Left hindlimb (tissue), 1 donor: ENCODE results near the gene PCDHGB6.
"Not testable (repeated sequence)": the region's sequence is repeated elsewhere in the genome, so short reads cannot be mapped to it uniquely, and the experiment has no call there.

Source experiments
- DNase-seq: peaks from one replicate; pipeline ENCODE4 v3.0.0-alpha.2; 2018

PCDHGB6 gene

GRCh38 chr5:141389153-141390042 is 18.4 kb upstream of the PCDHGB6 start:
- no peak for DNase-seq

DNA sequence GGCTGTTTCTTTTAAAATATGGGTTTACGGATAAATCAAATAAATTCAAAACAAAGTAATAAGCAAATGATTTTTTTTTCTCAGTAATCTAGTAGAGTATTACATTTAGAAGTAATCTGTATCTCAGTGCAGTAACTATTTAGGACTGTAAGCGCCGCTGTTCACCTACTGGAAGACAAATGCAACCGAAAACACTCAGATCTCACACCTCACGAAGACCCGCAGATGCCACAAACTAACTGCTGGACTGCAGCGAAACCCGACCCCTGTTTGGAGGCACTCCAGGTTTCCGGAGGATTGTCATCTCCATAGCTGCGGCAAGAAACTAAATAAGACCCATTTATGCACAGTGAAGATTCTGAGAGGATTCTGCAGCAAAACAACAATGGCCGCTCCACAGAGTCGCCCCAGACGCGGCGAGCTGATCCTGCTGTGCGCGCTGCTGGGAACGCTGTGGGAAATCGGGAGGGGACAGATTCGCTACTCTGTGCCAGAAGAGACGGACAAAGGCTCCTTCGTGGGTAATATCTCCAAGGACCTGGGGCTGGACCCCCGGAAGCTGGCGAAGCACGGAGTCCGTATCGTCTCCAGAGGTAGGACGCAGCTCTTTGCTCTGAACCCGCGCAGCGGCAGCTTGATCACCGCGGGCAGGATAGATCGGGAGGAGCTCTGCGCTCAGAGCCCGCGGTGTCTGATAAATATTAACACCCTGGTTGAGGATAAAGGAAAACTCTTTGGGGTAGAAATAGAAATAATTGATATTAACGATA is 15.2 kb upstream of the PCDHGB6 start, which contains the start of gene PCDHGA8:
Gene PCDHGA8 (plus strand): TSS at position 205 of the 770 bp plus-strand sequence. CDS start 181 bp downstream, at position 386.
- no peak for DNase-seq

DNA sequence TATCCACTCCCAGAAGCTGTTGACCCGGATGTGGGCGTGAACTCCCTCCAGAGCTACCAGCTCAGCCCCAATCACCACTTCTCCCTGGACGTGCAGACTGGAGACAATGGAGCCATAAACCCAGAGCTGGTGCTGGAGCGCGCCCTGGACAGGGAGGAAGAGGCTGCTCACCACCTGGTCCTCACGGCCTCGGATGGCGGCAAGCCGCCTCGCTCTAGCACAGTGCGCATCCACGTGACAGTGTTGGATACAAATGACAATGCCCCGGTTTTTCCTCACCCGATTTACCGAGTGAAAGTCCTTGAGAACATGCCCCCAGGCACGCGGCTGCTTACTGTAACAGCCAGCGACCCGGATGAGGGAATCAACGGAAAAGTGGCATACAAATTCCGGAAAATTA is 14.6 kb upstream of the PCDHGB6 start:
- no peak for DNase-seq

DNA sequence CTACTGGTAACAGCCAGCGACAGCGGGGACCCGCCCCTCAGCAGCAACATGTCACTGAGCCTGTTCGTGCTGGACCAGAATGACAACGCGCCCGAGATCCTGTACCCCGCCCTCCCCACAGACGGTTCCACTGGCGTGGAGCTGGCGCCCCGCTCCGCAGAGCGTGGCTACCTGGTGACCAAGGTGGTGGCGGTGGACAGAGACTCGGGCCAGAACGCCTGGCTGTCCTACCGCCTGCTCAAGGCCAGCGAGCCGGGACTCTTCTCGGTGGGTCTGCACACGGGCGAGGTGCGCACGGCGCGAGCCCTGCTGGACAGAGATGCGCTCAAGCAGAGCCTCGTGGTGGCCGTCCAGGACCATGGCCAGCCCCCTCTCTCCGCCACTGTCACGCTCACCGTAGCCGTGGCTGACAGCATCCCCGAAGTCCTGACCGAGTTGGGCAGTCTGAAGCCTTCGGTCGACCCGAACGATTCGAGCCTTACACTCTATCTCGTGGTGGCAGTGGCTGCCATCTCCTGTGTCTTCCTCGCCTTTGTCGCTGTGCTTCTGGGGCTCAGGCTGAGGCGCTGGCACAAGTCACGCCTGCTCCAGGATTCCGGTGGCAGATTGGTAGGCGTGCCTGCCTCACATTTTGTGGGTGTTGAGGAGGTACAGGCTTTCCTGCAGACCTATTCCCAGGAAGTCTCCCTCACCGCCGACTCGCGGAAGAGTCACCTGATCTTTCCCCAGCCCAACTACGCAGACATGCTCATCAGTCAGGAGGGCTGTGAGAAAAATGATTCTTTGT is 13.2 kb upstream of the PCDHGB6 start:
- DNase-seq, result not testable (repeated sequence)

GRCh38 chr5:141397756-141398551 is 9.9 kb upstream of the PCDHGB6 start, which contains the start of gene PCDHGB5:
TSS of gene PCDHGB5 (plus strand) at chr5:141397947. CDS start at chr5:141398128, 181 bp downstream.
- not testable (repeated sequence) for DNase-seq

- no peak for DNase-seq
These were observed 9.2 kb upstream of the PCDHGB6 start for GRCh38 chr5:141398608-141399007.

- DNase-seq, result no peak
These were observed 8.1 kb upstream of the PCDHGB6 start for GRCh38 chr5:141399555-141400258.

DNA sequence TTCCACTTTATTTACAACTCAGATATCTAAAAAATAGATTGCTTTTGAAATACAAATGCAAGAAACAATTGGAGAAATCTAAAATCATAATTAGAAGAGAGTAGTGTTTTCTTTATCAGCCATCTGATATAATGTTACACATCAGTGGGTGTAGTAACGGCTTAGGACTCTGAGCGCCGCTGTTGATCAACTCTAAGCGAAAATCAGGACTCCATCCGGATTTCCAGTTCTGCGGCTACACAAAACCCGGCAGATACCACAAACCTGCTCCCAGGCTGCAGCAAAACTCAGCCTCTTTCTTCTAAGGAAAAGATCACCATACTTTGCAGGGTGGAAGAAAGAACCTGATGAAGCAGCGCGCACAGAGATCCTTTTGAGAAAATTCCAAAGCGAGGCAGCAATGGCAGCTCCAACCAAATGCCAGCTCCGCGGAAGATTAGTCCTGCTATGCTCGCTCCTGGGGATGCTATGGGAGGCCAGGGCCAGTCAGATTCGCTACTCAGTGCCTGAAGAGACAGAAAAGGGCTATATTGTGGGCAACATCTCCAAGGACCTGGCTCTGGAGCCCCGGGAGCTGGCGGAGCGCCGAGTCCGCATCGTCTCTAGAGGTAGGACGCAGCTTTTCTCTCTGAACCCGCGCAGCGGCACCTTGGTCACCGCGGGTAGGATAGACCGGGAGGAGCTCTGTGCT is 5.1 kb upstream of the PCDHGB6 start, which contains the start of gene PCDHGA9:
Gene PCDHGA9 (plus strand): TSS at position 226 of the 691 bp plus-strand sequence. CDS start 175 bp downstream, at position 401.
- peak; percentile 25 for DNase-seq

- DNase-seq, result no peak
These were observed 4.4 kb upstream of the PCDHGB6 start for GRCh38 chr5:141403387-141403786.

DNA sequence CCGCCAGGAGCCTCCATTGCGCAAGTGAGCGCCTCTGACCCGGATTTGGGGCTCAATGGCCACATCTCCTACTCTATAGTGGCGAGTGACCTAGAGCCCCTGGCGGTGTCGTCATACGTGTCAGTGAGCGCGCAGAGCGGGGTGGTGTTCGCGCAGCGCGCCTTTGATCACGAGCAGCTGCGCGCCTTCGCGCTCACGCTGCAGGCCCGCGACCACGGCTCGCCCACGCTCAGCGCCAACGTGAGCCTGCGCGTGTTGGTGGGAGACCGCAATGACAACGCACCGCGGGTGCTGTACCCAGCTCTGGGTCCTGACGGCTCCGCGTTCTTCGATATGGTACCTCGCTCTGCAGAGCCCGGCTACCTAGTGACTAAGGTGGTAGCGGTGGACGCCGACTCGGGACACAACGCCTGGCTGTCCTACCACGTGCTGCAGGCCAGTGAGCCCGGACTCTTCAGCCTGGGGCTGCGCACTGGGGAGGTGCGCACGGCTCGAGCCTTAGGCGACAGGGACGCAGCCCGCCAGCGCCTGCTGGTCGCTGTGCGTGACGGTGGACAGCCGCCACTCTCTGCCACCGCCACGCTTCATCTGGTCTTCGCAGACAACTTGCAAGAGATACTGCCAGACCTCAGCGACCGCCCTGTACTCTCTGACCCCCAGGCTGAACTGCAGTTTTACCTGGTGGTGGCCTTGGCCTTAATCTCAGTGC is 1.9 kb downstream of the PCDHGB6 start:
- no peak for DNase-seq

DNA sequence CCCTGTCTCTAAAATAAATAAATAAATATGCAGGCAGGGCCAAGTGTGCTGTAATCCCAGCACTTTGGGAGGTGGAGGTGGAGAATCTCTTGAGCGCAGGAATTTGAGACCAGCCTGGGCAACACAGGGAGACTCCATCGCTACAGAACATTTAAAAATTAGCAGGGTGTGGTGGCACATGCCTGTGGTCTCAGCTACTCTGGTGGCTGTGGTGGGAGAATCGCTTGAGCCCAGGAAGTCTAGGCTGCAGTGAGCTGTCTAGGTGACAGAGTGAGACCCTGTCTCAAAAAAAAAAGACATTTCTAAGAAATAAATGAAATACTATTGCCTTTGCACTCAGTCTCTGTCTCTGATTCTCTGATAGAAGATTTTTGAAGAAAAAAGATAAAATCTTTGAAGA is 3.8 kb downstream of the PCDHGB6 start:
- no peak for DNase-seq

- DNase-seq, result no peak
These were observed 5.2 kb downstream of the PCDHGB6 start, which contains the start of gene PCDHGA10 for GRCh38 chr5:141412854-141413539. TSS of gene PCDHGA10 (plus strand) at chr5:141412987. CDS start at chr5:141413176, 189 bp downstream.

- DNase-seq, result no peak
These were observed 5.8 kb downstream of the PCDHGB6 start for GRCh38 chr5:141413540-141414069.

DNA sequence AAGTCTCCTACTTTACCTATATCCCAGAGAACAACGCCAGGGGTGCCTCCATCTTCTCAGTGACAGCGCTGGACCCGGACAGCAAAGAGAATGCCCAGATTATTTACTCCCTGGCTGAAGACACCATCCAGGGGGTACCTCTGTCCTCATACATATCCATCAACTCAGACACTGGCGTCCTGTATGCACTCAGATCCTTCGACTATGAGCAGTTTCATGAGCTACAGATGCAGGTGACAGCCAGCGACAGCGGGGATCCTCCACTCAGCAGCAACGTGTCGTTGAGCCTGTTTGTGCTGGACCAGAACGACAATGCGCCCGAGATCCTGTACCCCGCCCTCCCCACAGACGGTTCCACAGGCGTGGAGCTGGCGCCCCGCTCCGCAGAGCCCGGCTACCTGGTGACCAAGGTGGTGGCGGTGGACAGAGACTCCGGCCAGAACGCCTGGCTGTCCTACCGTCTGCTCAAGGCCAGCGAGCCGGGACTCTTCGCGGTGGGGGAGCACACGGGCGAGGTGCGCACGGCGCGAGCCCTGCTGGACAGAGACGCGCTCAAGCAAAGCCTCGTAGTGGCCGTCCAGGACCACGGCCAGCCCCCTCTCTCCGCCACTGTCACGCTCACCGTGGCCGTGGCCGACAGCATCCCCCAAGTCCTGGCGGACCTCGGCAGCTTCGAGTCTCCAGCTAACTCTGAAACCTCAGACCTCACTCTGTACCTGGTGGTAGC is 6.9 kb downstream of the PCDHGB6 start:
- not testable (repeated sequence) for DNase-seq

DNA sequence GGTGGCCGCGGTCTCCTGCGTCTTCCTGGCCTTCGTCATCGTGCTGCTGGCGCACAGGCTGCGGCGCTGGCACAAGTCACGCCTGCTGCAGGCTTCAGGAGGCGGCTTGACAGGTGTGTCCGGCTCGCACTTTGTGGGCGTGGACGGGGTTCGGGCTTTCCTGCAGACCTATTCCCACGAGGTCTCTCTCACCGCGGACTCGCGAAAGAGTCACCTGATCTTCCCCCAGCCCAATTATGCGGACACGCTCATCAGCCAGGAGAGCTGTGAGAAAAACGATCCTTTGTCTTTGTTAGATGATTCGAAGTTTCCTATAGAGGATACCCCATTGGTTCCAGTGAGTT is 7.4 kb downstream of the PCDHGB6 start:
- not testable (repeated sequence) for DNase-seq

DNA sequence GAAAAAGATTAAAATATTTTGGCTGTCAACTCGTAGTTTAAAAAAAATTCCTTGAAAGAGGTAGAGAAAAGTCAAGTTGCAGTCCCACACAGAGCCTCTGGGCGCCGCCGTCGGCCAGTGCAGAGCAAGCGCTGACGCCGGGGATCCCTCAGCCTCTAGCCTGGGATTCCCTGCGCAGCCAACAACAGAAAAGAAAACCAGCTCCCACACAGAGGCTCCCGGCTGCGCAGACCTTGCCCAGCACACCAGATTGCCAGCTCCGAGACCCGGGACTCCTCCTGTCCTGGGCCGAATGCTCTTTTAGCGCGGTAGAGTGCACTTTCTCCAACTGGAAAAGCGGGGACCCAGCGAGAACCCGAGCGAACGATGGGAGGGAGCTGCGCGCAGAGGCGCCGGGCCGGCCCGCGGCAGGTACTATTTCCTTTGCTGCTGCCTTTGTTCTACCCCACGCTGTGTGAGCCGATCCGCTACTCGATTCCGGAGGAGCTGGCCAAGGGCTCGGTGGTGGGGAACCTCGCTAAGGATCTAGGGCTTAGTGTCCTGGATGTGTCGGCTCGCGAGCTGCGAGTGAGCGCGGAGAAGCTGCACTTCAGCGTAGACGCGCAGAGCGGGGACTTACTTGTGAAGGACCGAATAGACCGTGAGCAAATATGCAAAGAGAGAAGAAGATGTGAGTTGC is 9.8 kb downstream of the PCDHGB6 start, which contains the start of gene PCDHGB7:
Gene PCDHGB7 (plus strand): TSS at position 184 of the 679 bp plus-strand sequence. CDS start 183 bp downstream, at position 367.
- DNase-seq, result peak; percentile 66
